T47D (cell line): ENCODE results near the gene DNAJC18.
A peak's percentile ranks its signal among the peaks of the same experiment; 100 is the strongest.
"Not testable (repeated sequence)": the region's sequence is repeated elsewhere in the genome, so short reads cannot be mapped to it uniquely, and the experiment has no call there.

Experiments
- DNase-seq, 2 experiments: peaks; one replicate each; pipeline versions ENCODE4 v3.0.0 to v3.0.0-alpha.2; 2011 to 2012; ENCODE audit warnings: low read depth in 1 of 2, low spot score in 1 of 2
- JUND ChIP-seq: IDR thresholded peaks from 2 replicates; pipeline ENCODE4 v1.6.1; 2012; ENCODE audit warnings: low read depth
- in situ Hi-C: cut with HindIII; loops from 2 replicates; pipeline ENCODE4 v1.10.0; 2016; ENCODE audit warnings: low sequenced_read_pairs, low pct_unique_long_range_greater_than_20kb

DNAJC18 gene

DNA sequence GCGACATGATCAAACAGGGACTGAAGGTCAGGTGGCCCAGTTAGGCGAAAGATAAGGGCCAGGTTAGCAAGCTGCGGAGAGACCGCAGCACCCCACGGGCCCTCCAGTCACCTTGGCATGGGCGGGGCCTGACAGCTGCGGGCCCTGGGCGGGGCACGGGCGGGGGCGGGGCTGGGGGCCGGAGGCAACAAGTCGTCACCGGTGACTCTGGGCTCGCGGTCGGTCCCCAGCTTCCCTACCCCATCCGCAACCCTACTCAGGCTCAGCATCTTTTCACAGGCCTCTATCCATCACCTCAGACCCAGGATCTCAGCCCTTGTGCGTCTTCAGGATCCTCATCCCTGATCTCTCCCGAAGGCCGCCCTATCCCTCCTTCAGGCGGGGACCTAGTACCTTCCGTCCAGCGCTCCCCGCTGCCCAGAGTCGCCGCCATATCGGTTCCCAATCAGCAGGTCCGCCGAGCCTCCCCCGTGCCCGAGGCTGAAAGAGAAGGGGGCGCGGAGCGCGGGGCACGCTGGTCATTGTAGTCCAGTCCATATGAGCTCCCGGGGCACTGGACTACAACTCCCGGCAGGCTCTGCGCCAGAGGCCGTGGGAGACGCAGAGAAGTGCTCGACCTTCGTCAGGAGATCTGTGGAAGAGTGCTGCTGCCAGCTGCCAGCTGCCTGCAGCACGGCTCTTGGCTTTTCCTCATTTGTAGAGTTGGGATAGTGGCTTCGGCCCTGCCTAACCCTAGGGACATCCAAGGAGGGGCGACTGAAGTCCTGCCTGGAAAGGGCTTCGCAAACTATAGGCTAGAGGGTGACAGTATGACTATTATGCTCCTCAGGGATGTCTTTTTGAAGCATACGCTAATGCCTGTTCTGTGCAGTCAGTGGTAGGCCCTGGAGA is at the start of gene DNAJC18:
Gene DNAJC18, minus strand, starts transcription at position 513 of the 891 bp plus-strand sequence. Its CDS starts 80 bp downstream, at position 433.
- in situ Hi-C loops: no loop called here
- peak; percentile 80 to 85 for DNase-seq
- no peak for TF ChIP-seq JUND

- in situ Hi-C loops: no loop called here
- TF ChIP-seq JUND: no peak
- no peak for DNase-seq
Measured at GRCh38 chr5:139488260-139488659, 48.9 kb upstream of the DNAJC18 start.

DNA sequence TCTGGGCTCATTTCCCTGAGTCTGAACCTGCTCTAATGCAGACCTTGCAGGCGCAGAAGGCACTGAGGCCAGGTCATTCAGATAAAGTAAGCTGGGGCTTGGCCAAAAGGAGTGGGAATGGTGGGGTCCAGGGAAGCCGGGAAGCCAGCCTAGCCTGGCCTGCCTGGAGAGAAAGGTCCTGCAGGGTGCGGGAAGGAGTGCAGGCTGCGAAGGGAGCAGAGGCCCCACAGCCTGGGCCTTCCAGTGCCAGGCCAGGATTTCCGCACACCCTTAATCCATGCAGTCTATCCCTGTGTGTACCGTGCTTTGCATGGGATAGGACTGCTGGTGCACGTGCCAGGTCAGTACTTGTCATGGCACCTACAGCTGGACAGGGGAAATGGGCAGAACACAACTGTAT is 46.9 kb upstream of the DNAJC18 start:
- no peak for TF ChIP-seq JUND
- no peak for DNase-seq
- in situ Hi-C loops: no loop called here

DNA sequence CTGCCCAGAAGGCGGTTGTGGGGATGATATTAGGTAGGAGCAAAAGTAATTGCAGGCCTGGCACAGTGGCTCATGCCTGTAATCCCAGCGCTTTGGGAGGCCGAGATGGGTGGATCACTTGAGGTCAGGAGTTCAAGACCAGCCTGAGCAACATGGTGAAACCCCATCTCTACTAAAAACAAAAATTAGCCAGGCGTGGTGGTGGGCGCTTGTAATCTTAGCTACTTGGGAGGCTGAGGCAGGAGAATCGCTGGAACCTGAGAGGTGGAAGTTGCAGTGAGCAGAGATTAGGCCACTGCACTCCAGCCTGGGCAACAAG is 43.5 kb upstream of the DNAJC18 start:
- in situ Hi-C loops, DNase-seq: not testable (repeated sequence)

DNA sequence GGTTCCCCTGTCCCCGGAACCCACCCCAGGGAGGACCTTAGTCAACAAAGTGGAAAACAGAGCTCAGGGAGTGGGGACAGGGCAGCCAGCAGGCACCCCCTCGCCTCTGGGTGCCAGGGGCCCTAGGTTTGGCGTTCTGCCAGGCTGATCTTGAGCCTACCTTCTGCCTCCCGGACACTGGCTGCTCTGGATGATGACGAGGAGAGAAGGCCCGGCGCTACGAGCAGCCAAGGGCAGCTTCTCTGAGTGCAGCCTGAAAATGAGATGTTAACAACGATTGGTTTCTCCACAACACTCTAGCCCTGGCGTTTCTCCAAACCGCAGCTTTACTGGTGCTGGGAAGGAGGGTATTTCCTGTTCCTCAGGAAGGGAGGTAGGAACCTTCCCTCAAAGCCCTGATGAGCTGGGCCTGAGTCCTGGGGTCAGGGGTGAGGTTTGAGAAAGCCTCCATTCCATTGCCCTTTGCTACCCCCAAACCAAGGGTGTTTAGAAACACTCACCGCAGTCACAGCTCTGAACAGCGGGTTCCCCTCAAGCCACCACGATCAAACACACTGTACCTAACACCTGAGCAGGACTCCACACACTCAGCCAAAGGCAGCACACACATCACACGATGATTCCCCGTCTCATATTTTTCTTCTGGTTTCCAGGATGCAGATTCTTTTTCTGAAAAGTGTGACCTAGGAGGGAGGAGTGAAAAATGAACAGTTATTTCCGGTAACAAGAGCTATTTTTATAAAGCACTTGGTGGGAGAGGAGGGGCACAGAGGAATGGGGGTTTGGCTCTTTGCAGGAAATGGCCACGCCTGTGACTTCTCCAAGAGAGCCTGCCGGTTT is 42.9 kb upstream of the DNAJC18 start, which contains the start of gene STING1:
Gene STING1, minus strand, starts transcription at position 709 of the 840 bp plus-strand sequence. CDS start 1,054 bp downstream, outside the sequence.
- in situ Hi-C loops: no loop called here
- peak; percentile 65 to 96 for DNase-seq
- TF ChIP-seq JUND: no peak

DNA sequence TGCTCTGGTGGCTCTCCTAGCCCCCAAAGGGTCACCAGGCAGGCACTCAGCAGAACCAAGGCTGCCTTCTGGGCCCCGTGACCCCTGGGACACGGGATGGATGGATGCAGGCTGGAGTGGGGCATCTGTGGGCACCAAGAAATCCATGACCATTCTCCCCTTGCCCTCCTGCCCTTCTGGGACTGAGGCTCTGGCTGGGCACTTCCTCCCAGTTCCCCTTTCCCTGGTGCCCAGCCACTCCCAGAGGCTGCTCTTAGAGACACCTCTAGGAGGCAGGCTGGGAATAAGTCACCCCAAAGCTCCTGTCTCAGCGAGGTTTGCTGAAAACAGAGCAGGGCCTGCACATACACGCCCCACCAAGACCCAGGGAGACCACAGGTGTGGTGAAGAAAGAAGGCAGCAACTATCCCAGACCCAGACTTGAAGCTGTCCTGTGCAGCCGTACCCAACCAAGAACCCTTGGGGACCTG is 42.3 kb upstream of the DNAJC18 start:
- DNase-seq: peak in 1 of 2 experiments; percentile 25
- in situ Hi-C loops: no loop called here
- TF ChIP-seq JUND: no peak

DNA sequence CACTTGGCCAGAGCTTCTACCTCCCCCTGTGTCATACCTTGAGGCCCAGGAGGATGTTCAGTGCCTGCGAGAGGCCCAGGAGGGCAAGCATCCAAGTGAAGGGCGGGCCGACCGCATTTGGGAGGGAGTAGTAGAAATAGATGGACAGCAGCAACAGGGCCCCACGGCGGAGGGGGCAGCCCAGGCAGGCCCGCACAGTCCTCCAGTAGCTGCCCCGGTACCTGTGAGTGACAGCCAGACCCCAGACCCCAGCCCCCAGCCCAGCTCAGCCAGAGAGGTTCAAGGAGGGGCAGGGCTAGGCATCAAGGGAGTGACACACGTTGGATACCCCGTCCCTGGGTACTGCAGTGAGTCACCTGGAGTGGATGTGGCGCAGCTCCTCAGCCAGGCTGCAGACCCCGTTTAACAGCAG is 41.8 kb upstream of the DNAJC18 start:
- DNase-seq: no peak
- no peak for TF ChIP-seq JUND
- in situ Hi-C loops: no loop called here

DNA sequence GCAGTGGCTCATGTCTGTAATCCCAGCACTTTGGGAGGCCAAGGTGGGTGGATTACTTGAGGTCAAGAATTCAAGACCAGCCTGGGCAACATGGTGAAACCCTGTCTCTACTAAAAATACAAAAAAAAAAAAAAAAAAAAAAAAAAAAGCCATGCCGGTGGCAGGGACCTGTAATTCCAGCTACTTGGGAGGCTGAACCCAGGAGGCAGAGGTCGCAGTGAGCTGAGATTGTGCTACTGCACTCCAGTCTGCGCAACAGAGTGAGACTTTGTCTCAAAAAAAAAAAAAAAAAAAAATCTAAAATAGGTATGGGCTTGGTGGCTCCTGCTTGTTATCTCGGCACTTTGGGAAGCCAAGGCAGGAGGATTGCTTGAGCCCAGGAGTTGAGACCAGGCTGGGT is 40.4 kb upstream of the DNAJC18 start:
- in situ Hi-C loops, DNase-seq: not testable (repeated sequence)

- in situ Hi-C loops, DNase-seq: not testable (repeated sequence)
Measured at GRCh38 chr5:139478657-139479423, 39.5 kb upstream of the DNAJC18 start.

GRCh38 chr5:139475865-139476617 is 36.7 kb upstream of the DNAJC18 start:
- in situ Hi-C loops: no loop called here
- no peak for DNase-seq
- no peak for TF ChIP-seq JUND

GRCh38 chr5:139474890-139475791 is 35.8 kb upstream of the DNAJC18 start:
- in situ Hi-C loops: no loop called here
- no peak for DNase-seq
- no peak for TF ChIP-seq JUND
